Chondrocyte (in vitro differentiated cells): ENCODE data around the gene TRPC5OS. TPM values are rescaled to one million over a fixed set of nuclear protein-coding genes. Genes with fewer than 3 reads are reported as not detected.

Experiments used
- DNase-seq: peaks from one replicate; pipeline ENCODE4 v3.0.0; 2021; ENCODE audit warnings: mixed read lengths, low spot score
- H3K27ac Mint-ChIP-seq: one replicate; pipeline ENCODE4 v1.8.0; 2021; ENCODE audit warnings: mild to moderate bottlenecking, moderate library complexity, mixed read lengths; ENCODE audit not compliant: unreplicated experiment
- H3K27me3 Mint-ChIP-seq: 2 replicates; pipeline ENCODE4 v1.8.0; 2021; ENCODE audit warnings: low read depth, mixed read lengths
- H3K36me3 Mint-ChIP-seq: 2 replicates; pipeline ENCODE4 v1.8.0; 2021; ENCODE audit warnings: low read depth, mixed read lengths
- H3K4me1 Mint-ChIP-seq: 2 replicates; pipeline ENCODE4 v1.8.0; 2021; ENCODE audit warnings: low read depth, mild to moderate bottlenecking, mixed read lengths
- H3K4me3 Mint-ChIP-seq: one replicate; pipeline ENCODE4 v1.8.0; 2021; ENCODE audit warnings: mild to moderate bottlenecking, moderate library complexity, mixed read lengths; ENCODE audit not compliant: unreplicated experiment
- H3K9me3 Mint-ChIP-seq: 2 replicates; pipeline ENCODE4 v1.8.0; 2021; ENCODE audit warnings: low read depth, mixed read lengths
- total RNA-seq: library from RNA; stranded (reverse); gene quantifications from 3 replicates; pipeline ENCODE4 v1.2.1, GENCODE V29; 2021
- TF ChIP-seq, protein P1 (sequence below): fragments of 200-600 bp; sonication (generic); IDR thresholded peaks from 2 replicates; pipeline ENCODE4 v1.5.0; 2021; ENCODE audit warnings: antibody characterized with exemption, mild to moderate bottlenecking, moderate library complexity

TRPC5OS gene
- total RNA-seq, 1 donor from 2014 or later: not detected

GRCh38 chrX:111888600-111888999, 12.6 kb downstream of the TRPC5OS start:
- no peaks in the 10 kb centered on the region for H3K36me3 Mint-ChIP-seq
- DNase-seq: no peak
- H3K4me1 Mint-ChIP-seq: no peaks in the 10 kb centered on the region
- H3K9me3 Mint-ChIP-seq: no peaks in the 10 kb centered on the region
- no peak overlapping the region for H3K4me3 Mint-ChIP-seq
- TF ChIP-seq, protein P1, sequence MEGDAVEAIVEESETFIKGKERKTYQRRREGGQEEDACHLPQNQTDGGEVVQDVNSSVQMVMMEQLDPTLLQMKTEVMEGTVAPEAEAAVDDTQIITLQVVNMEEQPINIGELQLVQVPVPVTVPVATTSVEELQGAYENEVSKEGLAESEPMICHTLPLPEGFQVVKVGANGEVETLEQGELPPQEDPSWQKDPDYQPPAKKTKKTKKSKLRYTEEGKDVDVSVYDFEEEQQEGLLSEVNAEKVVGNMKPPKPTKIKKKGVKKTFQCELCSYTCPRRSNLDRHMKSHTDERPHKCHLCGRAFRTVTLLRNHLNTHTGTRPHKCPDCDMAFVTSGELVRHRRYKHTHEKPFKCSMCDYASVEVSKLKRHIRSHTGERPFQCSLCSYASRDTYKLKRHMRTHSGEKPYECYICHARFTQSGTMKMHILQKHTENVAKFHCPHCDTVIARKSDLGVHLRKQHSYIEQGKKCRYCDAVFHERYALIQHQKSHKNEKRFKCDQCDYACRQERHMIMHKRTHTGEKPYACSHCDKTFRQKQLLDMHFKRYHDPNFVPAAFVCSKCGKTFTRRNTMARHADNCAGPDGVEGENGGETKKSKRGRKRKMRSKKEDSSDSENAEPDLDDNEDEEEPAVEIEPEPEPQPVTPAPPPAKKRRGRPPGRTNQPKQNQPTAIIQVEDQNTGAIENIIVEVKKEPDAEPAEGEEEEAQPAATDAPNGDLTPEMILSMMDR: no peak
- H3K27me3 Mint-ChIP-seq: peaks cover 6% of the 10 kb centered on the region
- no peak overlapping the region for H3K27ac Mint-ChIP-seq

- Mint-ChIP-seq H3K4me1 (no peaks in the 10 kb centered on the region), H3K9me3 (no peaks in the 10 kb centered on the region), H3K27me3 (peaks cover 6% of the 10 kb centered on the region)
These were observed 16.4 kb downstream of the TRPC5OS start for GRCh38 chrX:111892375-111892774.

DNA sequence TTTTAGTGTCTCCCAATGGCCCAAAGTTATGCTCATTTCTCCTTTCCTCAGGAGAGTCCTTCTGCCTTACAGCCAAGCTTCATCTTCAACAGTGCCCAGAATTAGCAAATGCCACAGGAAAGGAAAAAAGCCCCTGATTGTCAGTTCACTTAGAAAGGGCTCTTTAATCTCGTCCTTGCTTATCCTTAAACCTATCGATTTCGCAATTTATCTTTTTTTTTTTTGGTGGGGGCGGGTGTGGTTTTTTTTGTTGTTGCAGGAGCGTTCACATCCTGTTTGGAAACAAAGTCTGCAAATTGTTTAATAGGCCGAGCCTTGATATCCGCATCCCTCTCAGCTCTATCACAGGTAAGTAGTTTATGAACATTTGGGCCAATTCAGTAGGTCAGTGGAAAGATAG, 20.2 kb downstream of the TRPC5OS start:
- H3K27me3 Mint-ChIP-seq: peaks cover 8% of the 10 kb centered on the region
- DNase-seq: no peak
- TF ChIP-seq, protein P1: no peak
- H3K4me3 Mint-ChIP-seq: no peak overlapping the region
- no peaks in the 10 kb centered on the region for H3K4me1 Mint-ChIP-seq
- H3K36me3 Mint-ChIP-seq: no peaks in the 10 kb centered on the region
- H3K9me3 Mint-ChIP-seq: no peaks in the 10 kb centered on the region
- no peak overlapping the region for H3K27ac Mint-ChIP-seq

More at GRCh38 chrX:111892375-111892774, 16.4 kb downstream of the TRPC5OS start:
- H3K36me3 Mint-ChIP-seq: no peaks in the 10 kb centered on the region
- no peak for DNase-seq
- TF ChIP-seq, protein P1: no peak
- H3K27ac Mint-ChIP-seq: no peak overlapping the region
- H3K4me3 Mint-ChIP-seq: no peak overlapping the region

- H3K27me3 Mint-ChIP-seq: peaks cover 2% of the 10 kb centered on the region
- H3K27ac Mint-ChIP-seq: no peak overlapping the region
- H3K4me3 Mint-ChIP-seq: no peak overlapping the region
- no peak for DNase-seq
- no peaks in the 10 kb centered on the region for H3K36me3 Mint-ChIP-seq
- TF ChIP-seq, protein P1: no peak
- peaks cover 9% of the 10 kb centered on the region for H3K9me3 Mint-ChIP-seq
- no peaks in the 10 kb centered on the region for H3K4me1 Mint-ChIP-seq
These were observed 38.6 kb downstream of the TRPC5OS start for GRCh38 chrX:111914398-111915090.

DNA sequence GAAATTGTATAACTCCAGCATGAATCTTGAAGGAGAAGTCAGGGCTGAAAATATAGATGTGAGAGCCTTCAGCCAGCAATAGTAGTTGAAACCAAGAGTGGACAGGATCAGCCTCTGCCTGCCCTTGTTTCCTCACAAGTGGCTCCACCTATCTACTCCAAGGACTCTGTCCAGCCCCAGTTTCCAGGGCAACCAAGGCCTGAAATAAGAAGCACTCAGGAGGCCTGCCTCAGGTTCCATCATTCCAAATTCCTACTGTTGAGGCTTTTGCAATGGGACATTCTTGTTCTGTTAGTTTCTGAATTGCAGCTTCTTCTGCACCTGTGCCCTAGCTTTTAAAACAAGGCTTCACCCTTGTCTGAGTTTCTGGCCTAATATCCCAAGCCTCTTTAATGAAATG, 41.6 kb downstream of the TRPC5OS start:
- TF ChIP-seq, protein P1: no peak
- Mint-ChIP-seq H3K27me3 (peaks cover 2% of the 10 kb centered on the region), H3K27ac (no peak overlapping the region), H3K4me3 (no peak overlapping the region), H3K36me3 (no peaks in the 10 kb centered on the region), H3K9me3 (peaks cover 9% of the 10 kb centered on the region), H3K4me1 (no peaks in the 10 kb centered on the region)
- no peak for DNase-seq
